Ishikawa (cell line): Measurements from ENCODE around the gene TBC1D2.
A peak's percentile ranks its signal among the peaks of the same experiment; 100 is the strongest.

ENCODE experiments used
- CEBPB ChIP-seq: IDR thresholded peaks from 2 replicates; pipeline ENCODE4 v1.6.1; 2012
- CREB1 ChIP-seq: IDR thresholded peaks from 2 replicates; pipeline ENCODE4 v1.6.1; 2012; ENCODE audit warnings: low read depth
- EGR1 ChIP-seq: IDR thresholded peaks from 2 replicates; pipeline ENCODE4 v1.6.1; 2012
- EP300 ChIP-seq: IDR thresholded peaks from 2 replicates; pipeline ENCODE4 v1.6.1; 2012; ENCODE audit warnings: borderline replicate concordance
- FOXM1 ChIP-seq: IDR thresholded peaks from 2 replicates; pipeline ENCODE4 v1.6.1; 2012; ENCODE audit warnings: low read depth, borderline replicate concordance
- NFIC ChIP-seq: IDR thresholded peaks from 2 replicates; pipeline ENCODE4 v1.6.1; 2012
- RAD21 ChIP-seq: IDR thresholded peaks from 2 replicates; pipeline ENCODE4 v1.6.1; 2012; ENCODE audit warnings: low read depth
- TAF1 ChIP-seq: IDR thresholded peaks from 2 replicates; pipeline ENCODE4 v1.6.1; 2012; ENCODE audit warnings: low read depth, mild to moderate bottlenecking
- TCF12 ChIP-seq: IDR thresholded peaks from 2 replicates; pipeline ENCODE4 v1.6.1; 2012; ENCODE audit warnings: low read depth
- TEAD4 ChIP-seq: IDR thresholded peaks from 2 replicates; pipeline ENCODE4 v1.6.1; 2012
- YY1 ChIP-seq: IDR thresholded peaks from 2 replicates; pipeline ENCODE4 v1.6.1; 2012; ENCODE audit warnings: low read depth
- ZBTB7A ChIP-seq: IDR thresholded peaks from 2 replicates; pipeline ENCODE4 v1.6.1; 2012; ENCODE audit warnings: low read depth
- TF ChIP-seq, protein P1 (sequence below): IDR thresholded peaks from 2 replicates; pipeline ENCODE4 v1.6.1; 2012
- TF ChIP-seq, protein P2 (sequence below): IDR thresholded peaks from 2 replicates; pipeline ENCODE4 v1.6.1; 2012; ENCODE audit warnings: low read depth, mild to moderate bottlenecking
- TF ChIP-seq, protein P3 (sequence below): IDR thresholded peaks from 2 replicates; pipeline ENCODE4 v1.6.1; 2012

The TBC1D2 gene

DNA sequence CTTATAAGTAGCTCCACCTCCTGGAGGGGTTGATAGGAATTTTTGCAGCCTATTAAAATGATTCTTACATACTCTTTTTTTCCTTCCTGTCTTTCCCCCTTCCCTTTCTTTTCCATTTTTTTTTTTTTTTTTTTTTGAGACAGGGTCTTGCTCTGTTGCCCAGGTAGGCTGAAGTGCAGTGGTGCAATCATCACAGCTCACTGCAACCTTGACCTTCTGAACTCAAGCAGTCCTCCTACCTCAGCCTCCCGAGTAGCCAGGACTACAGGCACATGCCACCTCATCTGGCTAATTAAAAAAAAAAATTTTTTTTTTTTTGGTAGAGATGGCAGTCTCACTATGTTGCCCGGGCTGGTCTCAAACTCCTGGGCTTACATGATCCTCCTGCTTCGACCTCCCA lies 4.3 kb upstream of the TBC1D2 start:
- TF ChIP-seq, protein P1, sequence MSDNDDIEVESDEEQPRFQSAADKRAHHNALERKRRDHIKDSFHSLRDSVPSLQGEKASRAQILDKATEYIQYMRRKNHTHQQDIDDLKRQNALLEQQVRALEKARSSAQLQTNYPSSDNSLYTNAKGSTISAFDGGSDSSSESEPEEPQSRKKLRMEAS: no peak
- TF ChIP-seq, protein P2, sequence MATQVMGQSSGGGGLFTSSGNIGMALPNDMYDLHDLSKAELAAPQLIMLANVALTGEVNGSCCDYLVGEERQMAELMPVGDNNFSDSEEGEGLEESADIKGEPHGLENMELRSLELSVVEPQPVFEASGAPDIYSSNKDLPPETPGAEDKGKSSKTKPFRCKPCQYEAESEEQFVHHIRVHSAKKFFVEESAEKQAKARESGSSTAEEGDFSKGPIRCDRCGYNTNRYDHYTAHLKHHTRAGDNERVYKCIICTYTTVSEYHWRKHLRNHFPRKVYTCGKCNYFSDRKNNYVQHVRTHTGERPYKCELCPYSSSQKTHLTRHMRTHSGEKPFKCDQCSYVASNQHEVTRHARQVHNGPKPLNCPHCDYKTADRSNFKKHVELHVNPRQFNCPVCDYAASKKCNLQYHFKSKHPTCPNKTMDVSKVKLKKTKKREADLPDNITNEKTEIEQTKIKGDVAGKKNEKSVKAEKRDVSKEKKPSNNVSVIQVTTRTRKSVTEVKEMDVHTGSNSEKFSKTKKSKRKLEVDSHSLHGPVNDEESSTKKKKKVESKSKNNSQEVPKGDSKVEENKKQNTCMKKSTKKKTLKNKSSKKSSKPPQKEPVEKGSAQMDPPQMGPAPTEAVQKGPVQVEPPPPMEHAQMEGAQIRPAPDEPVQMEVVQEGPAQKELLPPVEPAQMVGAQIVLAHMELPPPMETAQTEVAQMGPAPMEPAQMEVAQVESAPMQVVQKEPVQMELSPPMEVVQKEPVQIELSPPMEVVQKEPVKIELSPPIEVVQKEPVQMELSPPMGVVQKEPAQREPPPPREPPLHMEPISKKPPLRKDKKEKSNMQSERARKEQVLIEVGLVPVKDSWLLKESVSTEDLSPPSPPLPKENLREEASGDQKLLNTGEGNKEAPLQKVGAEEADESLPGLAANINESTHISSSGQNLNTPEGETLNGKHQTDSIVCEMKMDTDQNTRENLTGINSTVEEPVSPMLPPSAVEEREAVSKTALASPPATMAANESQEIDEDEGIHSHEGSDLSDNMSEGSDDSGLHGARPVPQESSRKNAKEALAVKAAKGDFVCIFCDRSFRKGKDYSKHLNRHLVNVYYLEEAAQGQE: no peak

DNA sequence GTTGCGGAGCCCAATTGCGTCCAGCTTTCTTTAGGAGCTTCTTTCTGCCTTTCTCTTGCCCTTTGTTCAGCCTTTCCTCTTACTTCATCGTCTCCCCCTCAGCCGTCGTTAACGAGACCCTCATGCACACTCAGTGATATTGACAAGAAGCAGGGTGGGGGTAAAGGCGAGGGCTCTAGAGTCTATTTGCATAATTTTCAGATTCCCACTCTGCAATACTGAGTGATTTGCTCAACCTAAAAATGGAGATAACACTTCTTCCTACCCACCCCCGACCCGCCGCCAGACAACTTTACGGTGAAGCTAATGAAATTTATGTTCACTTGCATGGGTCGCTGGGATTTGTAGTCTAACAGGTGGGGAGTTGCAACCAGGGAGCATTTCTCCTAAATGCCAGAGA lies 1.3 kb upstream of the TBC1D2 start:
- TF ChIP-seq TCF12 (no peak), TEAD4 (no peak), YY1 (peak; percentile 27; the same call in 1 of the 2 replicates), ZBTB7A (no peak), CEBPB (no peak)
- TF ChIP-seq, protein P3, sequence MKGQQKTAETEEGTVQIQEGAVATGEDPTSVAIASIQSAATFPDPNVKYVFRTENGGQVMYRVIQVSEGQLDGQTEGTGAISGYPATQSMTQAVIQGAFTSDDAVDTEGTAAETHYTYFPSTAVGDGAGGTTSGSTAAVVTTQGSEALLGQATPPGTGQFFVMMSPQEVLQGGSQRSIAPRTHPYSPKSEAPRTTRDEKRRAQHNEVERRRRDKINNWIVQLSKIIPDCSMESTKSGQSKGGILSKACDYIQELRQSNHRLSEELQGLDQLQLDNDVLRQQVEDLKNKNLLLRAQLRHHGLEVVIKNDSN: no peak
- TF ChIP-seq, protein P1: no peak
- TF ChIP-seq, protein P2: no peak

DNA sequence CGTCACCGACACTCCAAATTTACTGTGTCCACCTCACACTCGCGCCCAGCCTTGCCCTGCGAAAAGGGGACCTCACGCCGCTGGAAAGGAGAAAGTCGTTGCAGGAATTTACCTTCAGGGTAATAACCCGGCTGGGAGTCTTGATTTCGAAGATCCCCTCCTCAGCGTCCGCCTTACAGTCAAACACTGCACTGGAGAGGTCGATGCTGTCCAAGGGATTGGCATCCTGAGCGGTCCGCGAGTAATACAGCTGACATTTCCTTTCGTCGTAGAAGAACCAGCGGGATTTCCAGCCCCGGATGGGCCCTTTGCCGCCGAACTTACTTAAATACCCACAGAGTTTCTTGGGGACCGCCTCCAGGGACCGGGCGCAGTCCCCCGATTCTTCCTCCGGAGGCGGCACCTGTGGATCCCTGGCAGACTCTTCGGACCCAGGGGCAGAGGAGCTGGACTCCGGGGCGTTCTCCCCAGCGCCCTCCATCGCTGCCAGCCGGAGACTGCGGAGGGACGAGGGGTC lies 330 bp downstream of the TBC1D2 start:
- TF ChIP-seq CREB1 (no peak), ZBTB7A (peak; percentile 91), TCF12 (no peak)

DNA sequence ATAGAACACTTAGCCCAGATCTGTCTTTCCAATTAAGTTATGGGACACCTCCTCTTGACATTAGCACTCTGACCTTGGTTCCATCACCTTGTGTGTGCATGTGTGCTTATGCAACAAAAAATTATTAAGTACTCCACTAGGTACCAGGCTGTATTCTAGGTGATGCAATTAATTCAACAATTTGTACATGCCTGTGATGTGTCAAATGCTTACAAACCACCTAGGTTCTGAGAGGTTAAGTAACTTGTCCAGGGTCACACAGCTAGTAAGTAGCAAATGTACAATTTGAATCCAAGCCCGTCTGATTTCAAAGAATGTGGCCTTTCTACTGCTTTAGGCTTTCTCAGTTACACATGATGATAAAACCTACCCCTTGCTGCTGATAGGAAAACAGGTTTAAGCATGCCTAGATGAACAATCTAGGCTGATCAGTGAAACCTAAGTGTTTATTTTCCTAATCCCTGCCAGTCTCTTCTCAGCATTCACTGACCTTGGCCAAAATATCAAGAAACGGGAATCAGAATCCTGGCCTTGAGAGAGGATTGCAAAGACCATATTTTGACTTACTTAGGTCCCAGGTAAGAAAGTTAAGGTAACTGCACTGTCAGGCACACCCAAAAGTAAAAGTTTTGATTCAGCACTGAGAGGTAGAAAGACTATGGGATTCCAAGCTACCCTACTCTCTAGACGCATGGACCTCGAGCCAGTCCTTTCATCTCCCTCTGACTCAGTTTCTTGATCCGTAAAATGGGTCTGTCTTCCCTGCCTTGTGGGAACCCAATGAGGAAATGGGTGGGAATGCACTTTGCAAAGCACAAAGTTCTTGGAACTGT lies 1.0 kb downstream of the TBC1D2 start:
- TF ChIP-seq, protein P2: no peak
- no peak for TF ChIP-seq TEAD4
- no peak for TF ChIP-seq FOXM1
- TF ChIP-seq CEBPB: no peak
- no peak for TF ChIP-seq RAD21
- no peak for TF ChIP-seq CREB1
- no peak for TF ChIP-seq YY1
- no peak for TF ChIP-seq TAF1
- no peak for TF ChIP-seq EP300
- TF ChIP-seq, protein P1: no peak
- TF ChIP-seq, protein P3: no peak
- no peak for TF ChIP-seq TCF12

DNA sequence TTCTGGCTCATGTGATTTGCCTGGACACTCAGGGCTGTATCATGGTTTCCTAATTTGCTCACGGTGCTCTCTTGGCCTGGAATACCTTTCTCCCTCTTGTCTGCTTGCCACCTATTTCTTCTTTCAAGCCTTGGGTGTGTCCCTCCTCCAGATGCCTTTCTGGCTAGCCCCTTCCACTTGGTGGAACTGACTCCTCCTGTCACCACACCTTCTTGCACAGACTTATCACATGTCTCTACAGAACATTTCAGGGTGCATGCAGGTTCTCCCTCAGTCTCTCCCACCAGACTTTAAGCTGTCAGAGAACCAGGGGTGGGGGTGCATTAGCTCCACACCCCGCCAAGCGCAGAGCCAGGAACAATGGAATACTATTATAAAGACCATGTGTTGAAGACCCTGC lies 1.9 kb downstream of the TBC1D2 start:
- no peak for TF ChIP-seq TAF1
- no peak for TF ChIP-seq TEAD4
- TF ChIP-seq, protein P1: no peak
- TF ChIP-seq, protein P2: no peak
- TF ChIP-seq NFIC: no peak
- no peak for TF ChIP-seq YY1
- TF ChIP-seq CREB1: no peak
- TF ChIP-seq ZBTB7A: no peak
- no peak for TF ChIP-seq FOXM1
- no peak for TF ChIP-seq EGR1
- TF ChIP-seq RAD21: no peak
- TF ChIP-seq TCF12: no peak
- no peak for TF ChIP-seq EP300
